Astrocyte of the hippocampus (primary cell): ENCODE data around the gene GNG12.

Experiments used
- DNase-seq: peaks from one replicate; pipeline ENCODE4 v3.0.0; 2011; ENCODE audit warnings: low read depth, low spot score

GNG12 gene

DNA sequence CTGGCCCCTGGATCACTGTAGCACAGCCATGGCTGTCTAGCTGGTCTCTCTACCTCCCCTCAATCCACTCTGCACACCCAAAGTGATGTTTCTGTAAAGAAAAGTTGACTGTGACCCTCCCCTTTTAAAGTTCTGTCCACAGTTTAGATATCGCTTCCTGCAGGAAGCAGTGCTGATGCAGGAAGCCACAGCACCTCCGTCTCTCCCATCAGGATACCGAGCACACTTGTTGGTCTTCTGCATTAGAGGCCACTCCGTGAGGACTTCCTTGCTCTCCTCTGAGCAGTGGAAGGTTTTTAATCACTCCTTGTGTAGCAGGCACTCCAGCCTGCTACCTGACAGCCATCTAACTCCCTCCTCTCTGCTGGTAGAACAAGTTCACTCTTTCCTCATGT is 78.7 kb downstream of the GNG12 start:
- no peak for DNase-seq

DNA sequence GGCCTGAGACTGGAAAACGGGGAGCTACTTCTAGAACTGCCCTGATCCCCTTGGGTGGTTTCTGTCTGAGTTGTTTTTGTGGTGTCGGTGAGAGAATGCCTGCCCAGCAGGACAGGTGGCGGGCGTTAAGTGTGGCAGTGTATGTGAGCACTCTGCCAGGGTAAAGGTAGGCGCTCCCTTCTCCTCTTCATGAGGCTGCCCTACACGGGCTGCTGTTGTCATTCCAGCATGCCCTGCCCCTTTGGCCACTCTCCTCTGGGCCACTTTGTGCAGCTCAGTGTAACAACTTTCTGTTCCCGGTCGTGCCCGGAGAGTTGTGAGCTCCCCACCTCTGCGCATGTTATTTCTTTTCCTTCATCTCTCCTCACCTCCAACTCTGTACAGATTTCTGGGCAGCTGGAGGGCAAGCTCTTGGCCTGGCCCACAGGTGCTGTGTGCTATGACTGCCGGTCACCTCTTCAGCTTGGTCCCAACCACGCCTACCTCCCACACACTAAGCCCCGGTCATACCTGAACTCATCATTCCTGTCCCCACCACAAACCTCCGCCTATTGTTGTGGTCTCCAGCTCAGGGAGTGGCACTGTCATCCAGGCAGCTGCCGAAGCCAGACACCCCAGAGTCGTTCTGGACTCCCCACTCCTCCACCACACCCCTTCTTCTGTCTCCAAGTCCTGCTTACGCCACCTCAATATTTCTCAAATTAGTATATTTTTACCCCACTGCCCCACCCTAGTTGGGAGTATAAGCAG is 79.3 kb downstream of the GNG12 start:
- no peak for DNase-seq

DNA sequence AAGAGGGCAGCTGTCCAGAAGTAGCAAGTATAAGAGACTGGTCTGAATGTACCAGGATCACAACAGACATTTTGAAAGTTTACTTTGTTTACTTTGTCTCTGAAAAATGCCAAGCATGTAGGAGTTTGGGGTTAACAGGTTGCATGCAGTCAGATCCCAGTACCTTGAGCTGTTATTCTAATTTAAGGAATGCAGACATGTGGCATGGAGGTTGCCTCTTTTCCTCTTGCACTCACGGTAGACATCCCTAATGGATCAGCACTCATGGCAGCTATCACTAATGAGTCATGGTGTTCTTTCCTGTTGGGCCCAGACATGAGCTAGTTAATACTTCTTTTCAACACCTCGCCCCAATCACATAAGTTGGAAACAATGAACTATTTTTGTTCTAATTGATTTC is 81.0 kb downstream of the GNG12 start:
- peak; percentile 60 for DNase-seq

DNA sequence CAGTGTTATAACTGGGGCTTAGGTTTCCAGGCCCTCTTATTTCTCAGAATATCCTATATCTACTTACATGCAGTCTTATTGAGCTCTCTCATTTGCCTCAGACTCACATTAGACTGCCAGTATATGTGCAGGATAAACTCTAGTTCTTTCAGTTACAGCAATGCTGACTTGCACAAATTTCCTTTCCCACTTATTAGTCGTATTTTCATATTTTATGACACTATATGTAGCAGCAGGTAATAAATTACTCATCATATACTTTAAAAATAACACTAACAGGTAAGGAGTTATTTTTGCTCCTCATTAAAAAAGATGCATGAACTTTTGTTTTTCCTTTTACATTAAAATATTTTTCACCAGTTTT is 82.6 kb downstream of the GNG12 start:
- DNase-seq, result no peak

DNA sequence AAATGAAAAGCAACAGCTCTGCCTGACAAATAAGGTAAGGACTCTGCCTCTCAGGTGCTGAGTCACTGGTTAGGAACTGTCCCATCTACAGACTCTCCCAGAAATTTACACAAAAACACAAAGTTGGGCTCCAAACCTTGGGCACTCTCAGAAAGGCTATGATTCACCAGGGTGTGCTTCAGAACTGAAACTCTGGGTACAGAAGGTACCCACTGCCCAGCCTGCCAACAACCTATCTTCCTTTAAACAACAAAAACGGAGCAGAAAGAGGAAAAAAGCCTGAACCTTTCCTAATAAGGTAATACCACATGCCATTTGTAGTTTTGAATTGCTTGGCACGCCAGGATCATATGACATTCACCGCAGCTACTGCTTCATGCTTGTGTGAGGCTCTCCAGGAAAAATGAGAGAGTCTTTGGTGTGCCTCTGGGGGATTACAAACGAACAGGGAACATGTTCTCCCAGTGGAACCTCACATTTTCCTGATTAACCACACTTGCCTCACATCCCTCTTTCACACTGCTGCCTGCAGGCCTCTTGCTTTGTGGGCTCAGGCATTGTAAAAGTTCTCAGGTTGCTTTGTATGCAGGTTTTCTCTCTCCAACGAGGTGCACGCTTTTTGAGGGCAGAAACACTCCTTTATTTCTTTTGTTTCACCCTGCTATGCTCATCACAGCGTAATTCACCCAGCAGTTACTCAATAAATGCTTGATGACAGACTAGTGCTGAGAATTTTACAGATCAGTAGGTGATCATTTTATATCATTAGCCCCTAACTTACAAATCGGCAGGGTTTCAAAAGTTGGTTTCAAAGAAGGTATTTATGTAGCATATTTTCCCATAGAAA is 83.2 kb downstream of the GNG12 start:
- DNase-seq, result peak; percentile 94

DNA sequence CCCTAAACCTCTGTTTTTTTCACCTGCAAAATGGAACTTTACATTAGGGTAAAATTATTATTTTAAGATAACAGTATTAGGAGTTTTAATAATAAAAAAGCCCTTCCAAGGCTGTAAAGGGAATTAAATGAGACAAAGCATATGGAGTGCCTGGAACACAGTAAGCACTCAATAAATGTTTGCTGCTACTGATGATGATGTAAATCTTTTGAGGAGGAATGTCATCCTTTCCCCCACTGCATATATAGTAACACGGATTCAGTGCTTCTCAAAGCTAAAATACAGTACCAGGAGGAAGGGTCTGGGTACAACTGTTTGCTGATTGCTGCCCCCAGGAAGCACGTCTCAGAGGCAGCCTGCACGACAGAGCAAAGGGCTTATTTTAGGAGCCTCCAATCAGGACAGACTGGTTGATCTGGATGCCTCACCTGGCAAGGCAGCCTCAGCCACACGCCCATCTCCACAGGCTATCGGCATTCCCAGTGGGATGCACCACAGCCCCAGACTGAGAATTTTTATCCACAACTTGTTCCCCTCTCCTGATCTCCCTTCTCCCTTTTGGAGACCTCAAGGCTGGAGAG is 83.9 kb downstream of the GNG12 start:
- no peak for DNase-seq

DNA sequence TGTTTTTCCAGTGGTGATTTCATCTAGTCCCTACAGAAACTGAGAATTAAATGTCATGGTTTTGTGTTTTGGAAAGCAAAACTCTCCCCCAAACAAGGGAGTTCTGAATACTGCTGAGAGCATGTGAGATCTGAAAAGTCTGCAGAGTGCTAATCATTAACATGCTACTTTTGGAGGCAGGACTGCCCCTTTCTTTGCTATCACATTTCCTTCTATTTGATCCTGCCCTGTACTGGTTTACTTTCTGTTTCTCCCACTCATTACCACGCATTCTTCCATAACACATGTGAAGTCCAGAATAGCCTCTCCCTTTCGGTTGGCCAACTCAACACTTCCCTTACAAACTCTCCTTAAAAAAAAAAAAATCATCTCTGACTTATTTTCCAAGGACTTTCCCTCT is 84.6 kb downstream of the GNG12 start:
- peak; percentile 75 for DNase-seq

DNA sequence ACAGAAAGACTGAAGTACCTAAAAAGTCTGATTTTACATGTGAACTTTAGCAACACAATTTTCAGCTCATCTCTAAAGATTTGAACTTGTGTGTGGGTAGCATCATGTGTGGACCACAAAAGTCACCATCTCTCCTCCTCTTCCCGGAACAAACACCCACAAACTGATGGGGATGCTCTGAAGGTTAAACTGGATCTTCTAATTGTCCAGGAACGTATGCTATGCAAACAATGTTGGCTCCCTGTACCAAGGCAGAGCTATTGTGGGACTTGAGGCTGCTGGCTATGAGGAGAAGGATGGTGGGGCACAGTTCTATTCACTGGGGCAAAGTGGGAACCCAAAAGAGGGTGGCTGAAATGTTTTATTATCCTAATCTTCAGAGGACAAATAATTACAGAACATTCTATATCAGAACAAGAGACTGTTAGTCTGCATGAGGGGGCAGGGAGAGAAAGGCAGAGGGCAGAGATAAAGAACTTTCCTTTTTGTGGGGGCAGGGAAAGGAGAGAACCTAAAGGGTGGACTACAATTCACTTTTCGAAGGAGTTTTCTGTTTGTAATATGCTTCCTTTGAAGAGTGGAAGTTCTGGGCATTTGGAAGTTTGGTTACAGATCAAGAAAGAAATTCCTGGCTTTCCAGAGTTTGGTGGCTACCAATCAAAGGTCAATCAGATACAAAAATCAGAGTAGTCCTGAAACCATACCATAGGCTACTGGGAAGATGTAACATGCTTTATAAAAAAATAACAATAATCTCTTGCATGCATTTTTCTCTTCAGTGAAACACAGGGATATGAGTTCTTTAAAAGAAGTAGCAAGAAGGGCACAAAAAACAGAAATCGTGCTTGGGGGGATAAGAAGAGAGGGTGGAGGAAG is 85.4 kb downstream of the GNG12 start:
- DNase-seq, result peak; percentile 81

DNA sequence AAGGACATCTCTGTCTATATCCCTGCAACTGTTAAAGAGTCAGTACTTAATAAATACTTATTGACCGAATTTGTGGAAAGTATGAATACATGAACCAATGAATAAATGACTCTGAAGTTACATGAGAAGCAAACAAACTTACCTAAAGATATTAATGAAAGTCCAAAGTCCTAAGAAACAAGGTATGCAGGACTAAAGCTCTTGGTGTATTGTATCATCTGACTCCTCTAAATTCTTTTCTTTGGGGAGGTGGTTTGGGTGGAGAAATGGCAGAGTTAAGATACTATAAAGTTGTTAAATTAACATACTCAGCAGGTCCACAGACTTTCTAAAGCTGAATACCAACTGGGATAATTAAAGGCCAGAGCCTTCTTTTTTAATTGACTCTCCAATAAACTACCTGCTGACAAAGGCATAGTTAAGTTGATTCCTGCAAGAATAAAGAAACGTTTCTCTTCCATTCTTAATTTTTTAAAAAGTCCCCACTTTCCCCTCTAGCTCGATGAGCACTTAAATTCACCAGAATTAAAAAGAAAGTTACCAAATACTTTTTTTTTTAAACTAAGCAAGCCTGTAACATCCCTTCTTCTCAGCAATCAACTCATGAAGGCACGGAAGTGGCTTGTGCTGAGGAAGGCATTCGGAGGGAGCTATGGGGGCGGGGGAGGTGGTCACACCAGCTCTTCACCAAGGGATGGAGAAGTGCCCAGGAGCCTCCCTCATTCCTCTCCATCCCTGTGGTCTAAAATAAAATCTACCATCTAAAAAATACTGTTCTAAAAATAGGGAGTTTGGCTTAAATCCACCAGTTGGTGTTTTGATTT is 87.2 kb downstream of the GNG12 start:
- DNase-seq, result peak; percentile 79

DNA sequence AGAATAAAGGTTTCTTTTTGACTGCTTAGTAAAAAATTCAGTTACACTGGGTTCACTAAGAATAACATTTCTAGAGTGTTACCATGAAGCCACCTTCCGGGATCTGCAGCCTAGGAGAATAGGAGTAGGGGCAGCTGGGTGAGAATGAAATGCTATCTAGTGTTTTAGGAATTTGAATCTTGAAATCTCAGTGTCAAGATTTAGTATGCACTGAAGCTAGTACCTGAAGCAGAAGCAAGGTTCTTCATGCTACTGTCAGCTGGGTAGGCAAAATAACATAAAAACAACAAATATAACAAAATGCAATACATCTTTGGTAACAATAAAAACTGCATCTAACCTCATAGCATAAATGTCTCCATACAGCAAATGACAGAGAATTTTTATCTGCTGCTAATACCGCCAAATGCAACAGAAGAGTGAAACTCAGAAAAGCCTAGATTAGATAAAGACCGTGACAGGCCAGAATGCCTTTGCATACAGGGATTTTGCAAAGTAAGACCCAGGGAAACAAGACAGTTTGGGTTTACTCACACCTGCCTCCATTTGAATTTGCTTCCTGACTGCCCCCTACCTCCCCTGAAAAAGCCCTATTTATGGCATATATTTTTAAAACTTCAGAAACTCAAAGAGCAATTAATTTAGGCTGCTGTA is 90.1 kb downstream of the GNG12 start:
- no peak for DNase-seq

DNA sequence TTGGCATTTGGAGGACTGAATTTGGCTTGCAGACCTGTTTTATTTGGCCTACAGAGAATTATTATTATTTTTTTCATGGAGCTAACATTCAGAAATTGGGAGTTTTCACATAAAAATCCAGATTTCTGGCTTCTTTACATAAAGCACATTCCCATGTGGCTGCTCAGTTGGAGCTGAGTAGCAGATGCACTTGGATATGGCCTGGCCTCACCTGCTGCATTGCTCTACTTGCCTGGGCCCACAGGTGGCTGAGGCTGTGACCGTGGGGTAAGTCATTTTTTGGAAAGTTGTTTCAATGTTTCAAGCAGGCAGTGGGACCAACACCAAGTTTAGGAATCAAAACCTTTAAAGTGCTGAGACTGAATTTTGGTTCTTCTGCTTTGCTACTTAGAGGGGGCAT is 91.5 kb downstream of the GNG12 start:
- DNase-seq, result no peak

DNA sequence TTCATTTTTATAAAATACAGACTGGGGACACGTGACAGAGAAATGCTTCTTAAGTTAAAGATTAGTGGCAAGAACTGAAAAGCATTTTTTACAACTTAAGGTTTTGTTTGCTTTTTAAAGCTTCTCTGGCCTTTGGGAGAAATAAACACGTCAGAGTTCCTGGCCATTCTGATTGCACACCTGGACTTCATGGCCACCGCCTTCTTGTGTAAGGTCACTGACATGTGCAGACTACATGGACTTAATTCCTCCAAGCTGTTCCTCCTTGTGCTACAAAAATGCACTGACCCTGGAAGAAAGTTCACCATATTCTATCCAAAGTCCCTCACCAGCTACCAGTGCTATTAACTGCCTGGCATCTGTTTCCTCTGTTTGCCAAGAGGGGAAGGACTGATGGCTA is 92.1 kb downstream of the GNG12 start:
- DNase-seq, result no peak

DNA sequence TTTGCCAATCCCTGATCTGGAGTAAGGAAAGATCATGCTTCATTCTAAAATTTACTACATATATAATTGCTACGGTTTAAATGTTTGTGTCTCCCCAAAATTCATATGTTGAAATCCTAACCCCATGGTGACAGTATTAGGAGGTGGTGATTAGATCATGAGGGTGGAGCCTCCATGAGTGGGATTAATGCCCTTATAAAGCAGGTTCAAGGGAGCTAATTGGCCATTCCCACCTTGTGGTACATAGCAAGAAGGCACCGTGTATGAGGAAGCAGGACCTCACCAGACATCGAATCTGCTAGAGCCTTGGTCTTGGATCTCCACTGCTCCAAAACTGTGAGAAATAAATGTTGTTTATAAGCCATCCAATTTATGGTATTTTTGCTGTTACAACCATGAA is 92.7 kb downstream of the GNG12 start:
- DNase-seq, result no peak

DNA sequence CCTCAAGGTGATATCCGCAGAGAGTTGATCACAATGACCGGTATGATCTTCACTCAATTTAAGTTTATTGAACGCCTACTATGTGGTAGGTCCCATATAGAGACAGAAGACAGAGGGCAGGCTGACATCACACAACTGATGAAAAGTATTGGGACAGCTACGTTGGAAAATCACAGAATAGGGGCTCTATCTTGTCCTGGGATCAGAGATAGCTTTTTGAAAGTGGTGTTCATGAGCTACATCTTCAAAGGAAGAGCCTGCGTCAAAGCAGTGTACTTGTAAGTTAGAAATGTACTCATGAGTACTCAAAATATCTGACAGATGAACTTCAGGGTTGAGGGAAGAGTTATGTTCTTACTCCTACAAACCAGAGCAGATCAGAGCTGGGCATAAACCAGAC is 93.9 kb downstream of the GNG12 start:
- no peak for DNase-seq

DNA sequence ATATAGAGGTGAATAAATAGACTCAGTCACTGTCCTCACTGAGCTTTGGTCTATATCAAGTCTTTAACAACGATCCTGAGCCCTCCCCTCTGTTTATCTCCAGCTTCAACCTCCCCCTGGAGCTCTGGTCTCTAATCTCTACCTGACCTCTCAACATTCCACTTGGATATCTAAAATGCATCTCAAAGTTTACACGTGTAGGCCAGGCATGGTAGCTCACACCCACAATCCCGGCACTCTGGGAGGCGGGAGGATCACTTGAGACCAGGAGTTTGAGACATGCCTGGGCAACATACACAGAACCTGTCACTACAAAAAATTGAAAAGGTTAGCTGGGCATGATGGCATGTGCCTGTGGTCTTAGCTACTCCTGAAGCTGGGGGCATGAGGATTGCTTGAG is 94.9 kb downstream of the GNG12 start:
- DNase-seq, result no peak

DNA sequence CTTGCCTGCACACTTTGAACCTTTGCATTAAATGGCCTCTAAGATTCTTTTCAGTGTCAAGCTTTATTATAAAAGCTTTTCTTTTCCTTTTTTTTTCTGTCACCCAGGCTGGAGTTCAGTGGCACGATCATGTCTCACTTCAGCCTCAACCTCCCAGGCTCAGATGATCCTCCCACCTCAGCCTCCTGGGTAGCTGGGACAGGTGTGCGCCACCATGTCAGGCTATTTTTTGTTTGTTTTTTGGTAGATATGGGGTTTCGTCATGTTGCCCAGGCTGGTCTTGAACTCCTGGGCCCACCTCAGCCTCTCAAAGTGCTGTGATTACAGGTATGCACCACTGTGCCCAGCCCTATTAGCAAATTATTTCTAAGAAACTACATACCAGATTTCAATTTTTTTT is 95.4 kb downstream of the GNG12 start:
- no peak for DNase-seq

DNA sequence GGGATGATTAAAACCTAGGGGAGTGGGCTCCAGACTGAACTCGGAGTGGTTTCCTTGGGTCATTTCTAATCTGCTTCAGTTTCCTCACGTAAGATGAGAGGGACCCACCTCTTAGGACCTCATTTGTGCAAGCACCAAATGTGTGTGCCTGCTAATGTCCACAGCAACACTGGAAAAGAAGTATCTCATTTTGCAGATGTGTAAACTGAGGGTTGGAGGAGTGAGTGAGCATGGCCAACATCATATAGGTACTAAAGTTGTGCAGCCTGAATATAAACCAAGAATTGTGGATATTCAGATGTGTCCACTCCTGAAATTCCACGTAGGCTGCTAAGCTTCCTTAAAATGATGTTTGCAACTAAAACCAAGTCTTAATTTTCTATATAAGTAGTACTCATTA is 96.5 kb downstream of the GNG12 start:
- DNase-seq, result no peak

DNA sequence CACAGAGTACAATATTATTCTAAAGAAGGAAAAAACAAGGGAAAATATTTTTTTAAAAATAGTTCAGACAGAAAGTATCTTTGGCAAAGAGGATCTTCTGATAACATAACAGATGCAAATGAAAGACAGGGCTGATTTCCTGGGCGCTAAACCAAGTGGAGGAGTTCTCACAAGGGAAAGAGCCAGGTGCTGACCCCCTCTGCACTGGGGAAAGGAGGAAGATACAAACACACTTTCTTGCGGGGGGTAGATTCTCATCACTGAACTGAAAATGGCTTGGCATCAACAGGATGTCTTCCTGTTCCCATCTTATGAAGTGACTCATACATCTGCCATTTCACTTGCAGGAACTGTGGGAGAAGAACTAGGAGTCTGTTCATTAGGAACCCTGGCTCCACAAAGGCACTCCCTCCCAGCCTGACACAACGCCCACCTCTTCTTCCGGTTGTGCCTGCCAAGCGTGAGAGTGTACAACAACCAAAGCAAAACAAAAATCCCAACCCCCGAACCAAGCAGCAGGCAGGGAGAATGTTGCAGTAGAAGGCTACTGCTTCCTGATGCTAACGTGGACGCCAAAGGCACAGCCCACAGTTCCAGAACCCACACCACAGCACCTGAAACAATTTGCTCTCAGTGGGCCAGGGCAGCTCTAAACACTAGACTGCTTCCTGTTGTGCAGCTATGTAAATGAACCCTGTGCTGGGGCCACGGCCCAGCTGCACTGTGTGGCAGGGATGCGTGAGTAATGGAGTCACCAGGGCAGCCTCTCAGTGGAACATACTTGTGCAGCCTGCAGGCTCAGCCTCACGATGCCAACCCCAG is 97.2 kb downstream of the GNG12 start:
- peak; percentile 93 for DNase-seq

DNA sequence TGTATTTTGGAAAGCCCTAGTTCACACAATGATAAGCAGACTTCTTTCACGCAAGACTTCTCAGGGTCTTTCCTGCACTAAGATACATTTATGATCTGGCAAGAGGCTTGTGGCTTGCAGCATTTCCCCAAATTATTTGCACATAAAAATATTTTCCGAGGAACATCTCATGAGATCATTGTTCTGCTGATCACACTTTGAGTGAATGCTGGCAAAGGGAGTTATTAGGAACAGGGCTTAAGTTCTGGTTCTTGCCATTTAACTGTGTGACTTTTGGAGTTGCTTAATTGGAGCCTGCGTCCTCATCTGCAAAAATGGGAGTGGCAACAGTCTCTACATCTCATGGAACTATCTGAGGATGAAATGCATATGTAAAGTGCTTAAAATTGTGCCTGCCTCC is 98.1 kb downstream of the GNG12 start:
- no peak for DNase-seq

DNA sequence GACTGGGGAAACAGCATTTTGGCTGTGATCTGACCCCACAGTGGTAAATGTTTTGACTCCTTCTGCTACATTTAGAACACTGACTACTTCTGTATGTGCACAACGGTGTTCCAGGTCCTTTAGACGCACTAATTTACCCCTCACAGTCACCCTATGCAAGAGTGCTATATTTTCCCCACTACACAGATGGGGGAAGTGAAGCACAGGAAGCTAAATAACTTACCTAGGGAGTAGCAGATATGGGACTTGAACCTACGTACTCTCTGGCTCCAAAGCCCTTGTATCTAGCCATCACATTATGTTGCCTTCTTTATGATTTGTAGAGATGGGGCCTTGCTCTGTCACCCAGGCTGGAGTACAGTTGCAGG is 99.0 kb downstream of the GNG12 start:
- no peak for DNase-seq
